HG03045 (cell line): ENCODE measurements around the gene PDE5A.
"Not testable (repeated sequence)": the region's sequence is repeated elsewhere in the genome, so short reads cannot be mapped to it uniquely, and the experiment has no call there.

Source experiments
- ATAC-seq: cut with Tn5 transposase; IDR thresholded peaks from one replicate; pipeline ENCODE4 v1.9.1; 2021; ENCODE audit warnings: mild to moderate bottlenecking, moderate library complexity; ENCODE audit not compliant: unreplicated experiment

Gene PDE5A

DNA sequence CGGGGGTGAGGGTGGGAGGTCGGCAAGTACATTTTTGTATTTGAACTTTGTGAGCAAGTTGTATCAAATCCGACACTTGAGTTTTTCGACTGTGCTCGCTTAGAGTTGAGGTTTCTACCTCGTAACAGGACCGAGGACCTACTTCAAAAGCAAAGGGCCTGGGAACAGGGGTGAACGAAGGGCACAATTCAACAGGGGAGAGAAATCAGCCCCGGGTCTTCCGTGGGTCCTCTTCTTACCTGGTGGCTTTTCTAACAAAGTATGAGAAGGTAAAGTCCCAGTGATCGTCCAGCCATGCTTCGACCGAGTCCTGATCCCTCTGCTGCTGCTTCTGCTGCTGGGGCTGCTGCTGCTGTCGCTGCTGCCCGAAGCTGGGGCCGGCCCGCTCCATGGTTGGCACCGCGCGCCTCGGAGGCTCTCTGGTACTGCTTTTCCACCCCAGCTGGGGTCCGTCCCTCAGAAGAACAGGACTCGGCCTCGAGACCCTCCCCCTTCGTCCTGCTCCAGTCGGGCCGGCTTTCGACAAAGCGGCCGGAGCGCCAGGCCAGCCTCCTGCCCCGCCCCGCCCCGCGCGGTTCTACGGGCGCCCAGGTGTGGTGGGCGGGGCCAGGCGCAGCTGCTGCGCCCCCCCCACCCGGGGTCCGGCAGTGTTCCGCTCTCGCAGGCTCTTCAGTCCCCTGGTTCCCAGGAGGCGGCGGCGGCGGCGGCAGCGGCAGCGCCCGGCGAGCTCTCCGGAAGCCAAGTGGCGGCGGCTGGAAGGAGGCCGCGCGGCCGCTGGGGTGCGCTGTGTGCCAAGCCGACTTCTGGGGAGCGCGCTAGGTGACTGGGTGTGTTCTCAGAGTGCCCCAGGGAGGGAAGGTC is at the start of gene PDE5A:
Gene PDE5A (minus strand): TSS at position 524 of the 861 bp plus-strand sequence. CDS start 133 bp downstream, at position 391.
- ATAC-seq, result peak; percentile 89

DNA sequence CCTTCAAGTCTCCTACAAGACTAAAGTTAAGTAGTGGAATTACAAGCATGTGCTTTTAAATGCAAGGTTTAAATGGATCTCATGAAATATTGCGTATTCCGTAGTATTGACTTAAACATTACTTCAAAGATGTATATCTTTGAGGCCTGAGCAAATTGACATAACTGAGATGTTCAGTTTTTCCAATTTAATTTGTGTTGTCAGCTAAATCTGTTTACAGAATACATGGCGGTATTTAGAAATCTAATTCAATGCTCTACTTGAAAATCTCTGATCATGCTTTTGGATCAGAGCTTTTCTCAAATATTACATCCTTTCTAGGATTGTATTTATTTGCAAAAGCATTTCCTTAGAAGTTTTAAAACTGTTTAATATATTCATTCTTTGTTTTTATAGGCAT is 47.5 kb upstream of the PDE5A start:
- no peak for ATAC-seq

DNA sequence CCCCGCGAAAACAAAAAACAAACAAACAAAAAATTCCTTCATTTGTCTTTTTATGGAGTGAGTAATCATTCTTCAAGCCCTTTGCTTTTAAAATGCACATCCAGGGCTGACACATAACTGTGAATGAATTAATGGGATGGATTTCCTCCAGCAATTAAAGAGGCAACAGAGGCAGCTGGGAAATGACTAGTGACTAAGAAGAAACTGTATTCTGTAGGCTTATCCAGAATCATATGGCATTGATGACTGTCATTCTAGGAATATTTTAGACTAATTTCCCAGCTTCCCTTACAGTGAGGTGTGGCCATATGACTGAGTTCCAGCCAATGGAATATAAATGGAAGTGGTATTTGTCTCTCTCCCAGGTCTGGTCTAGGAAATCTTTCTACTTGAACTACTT is 46.8 kb upstream of the PDE5A start:
- ATAC-seq, result no peak

DNA sequence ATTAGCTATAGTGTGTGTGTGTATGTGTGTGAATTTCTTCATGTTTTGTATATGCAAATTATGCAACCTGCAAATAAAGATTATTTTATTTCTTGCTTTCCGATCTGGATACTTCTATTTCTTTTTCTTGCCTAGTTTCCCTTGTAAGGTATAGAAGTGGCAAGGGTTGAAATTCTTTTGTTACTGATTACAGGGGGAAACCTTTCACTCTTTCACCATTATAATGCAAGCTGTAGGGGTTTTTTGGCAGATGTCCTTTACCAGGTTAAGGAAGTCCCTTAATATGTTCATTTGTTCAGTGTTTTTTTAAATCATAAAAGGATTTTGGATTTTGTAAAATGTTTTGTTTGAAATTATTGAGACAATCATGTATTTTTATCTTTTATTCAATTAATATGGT is 44.3 kb upstream of the PDE5A start:
- no peak for ATAC-seq

DNA sequence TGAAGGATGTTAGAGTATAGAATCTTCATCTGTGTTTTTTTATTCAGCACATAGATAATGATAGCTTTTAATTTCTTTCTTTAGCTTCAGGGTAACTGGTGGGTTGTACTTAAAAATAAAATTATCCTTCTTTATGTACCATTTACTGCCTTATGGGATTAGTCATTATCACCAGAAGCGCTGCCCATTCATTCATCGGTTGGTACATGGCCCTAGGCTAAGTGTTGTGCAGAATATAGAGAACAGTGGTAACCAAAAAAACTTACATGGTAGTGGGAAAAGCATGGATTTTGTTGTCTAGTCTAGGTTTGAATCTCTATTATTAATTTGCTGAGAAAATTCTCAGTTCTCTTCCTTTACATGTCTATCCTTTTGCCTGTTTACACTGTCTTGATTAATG is 43.5 kb upstream of the PDE5A start:
- no peak for ATAC-seq

DNA sequence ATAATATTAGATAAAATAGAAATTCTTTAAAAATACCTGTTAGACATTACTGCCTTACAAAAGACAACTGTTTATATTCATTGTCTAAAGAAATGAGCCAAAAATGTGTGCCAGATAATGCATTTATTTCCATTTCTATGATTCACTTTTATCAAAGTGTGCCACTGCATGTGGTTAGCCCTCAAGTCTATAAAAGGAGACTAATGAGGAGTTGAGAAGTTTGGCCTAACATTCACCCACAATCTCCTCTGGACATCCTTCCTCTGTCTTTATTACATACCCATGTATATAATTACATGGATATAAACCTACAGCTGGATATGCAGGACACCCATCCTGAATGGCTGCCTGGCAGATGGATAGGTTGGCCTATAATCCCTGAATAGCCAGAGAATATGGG is 42.6 kb upstream of the PDE5A start:
- no peak for ATAC-seq

DNA sequence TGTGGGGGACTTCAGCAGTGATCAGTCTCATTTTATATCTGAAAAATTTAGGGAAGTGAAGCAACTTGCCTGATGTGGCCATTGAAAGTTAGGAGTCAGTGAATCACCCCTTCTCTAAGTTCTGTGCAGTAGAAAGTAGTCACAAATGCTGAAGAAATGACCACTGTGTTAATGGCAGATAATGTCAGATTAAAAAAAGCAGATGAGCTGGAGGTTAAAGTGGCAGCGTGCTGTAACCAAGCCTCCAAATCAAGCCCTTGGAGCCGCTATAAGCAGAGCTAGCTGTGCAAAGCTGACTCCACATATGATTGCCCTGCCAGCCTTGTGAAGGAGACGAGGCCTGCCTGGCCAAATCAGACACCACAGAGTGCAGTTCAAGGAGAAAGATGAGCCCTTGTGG is 39.2 kb upstream of the PDE5A start:
- ATAC-seq, result no peak

DNA sequence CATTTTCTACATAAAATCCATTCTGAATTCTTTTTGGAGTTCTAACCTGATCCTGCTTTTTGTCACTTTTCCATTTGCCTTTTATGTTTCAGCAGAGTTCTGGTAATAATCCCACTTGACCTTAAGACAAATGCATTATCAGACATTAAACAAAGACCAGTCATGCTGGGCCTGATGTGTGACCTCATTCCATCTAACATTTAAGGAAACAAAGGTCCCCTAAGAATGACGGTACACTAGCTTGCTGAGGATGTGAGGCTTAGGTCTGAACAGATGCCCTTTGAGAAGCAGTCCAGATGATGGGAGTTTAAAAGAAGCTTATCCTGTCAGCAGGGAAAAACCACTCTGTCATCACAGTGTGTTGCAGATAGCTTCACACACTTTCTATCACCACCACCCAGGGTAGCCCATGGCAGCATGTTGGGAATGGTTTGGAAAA is 38.1 kb upstream of the PDE5A start:
- ATAC-seq, result no peak

DNA sequence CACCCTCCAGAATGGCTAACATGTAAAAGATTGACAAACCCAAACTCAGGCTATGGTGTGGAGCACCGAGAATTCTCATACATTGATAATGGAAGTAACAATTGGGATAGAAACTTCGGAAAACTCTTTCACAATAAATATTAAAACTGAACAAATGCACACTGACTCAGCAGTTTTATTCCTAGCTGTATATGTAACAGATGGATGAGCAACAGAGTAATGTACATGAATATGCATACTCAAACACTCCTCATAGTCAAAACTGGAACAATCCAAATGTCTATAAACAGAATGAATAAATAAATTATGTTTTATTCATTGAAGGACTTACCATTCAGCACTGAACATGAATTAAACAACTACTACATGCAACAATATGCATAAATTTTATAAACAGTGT is 37.1 kb upstream of the PDE5A start:
- ATAC-seq, result no peak

DNA sequence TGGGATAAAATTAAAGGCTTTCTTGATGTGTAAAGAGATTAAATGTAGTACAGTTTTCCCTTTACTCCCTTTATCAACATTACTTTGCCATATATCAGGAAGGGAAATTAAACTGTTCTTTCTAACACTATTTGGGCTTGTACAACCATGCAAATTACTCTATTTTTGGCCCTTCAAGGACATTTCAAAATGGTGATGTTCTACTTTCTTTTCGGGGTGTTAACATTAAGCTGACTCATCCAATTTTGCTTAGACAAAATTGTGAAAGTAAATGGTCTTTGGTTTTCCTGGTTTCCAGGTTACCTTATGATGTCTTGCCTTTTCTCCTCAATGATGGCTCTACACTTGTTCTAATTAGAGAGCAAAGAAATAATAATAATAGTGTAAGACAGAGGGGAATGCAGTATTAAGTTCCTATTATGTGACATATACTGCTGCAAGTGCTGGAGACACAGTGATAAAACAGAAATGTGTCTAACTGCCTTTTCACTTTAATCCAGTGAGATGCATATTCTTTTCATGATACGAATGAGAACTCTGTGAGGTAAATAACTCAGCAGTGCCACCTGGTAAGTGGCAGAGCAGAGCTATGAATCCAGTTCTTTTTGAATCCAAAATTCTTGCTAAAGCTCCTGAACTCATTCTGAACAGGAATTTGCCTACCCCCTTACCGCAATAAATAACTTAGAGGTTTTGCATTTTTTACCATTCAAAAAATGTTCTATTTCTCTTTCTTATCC is 35.7 kb upstream of the PDE5A start:
- no peak for ATAC-seq

DNA sequence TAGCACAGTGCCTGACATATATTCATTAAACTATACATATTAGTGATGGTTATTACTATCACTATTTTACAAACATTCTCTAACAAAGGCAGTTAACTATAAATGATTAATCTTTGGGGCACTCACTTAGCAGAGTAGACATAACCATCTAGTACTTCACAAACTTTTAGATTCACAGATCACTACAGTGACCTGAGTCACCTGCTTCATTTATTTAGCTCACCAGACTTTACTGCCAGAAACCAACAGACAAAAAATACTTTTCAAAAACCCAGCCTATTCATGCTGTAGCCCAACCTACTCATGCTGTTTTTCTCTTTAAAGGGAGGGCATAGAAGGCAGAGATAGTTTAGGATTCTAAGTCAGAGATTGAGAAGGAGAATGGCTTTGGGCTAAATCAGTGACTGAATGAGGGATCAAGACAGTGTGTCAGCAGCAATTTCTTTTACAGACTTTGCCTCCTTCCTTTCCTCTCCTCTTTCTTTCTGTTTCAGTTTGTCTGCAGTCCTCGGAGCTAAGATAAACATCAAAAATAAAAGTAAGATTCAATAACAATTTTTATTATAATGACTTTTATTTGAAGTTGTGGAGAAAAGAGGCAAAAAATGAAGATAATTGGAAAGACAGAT is 34.7 kb upstream of the PDE5A start:
- no peak for ATAC-seq

DNA sequence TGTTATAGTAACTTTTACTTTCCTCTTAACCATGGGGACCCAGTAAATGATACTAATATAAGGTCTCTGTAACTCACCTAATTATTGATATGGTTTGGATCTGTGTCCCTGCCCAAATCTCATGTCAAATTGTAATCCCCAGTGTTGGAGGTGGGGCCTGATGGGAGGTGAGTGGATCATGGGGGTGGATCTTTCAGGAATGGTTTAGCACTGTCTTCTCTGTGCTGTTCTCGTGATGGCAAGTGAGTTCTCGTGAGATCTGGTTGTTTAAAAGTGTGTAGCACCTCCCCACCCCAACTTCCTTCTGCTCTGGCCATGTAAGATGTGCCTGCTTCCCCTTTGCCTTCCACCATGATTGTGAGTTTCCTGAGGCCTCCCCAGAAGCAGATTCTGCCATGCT is 34.0 kb upstream of the PDE5A start:
- not testable (repeated sequence) for ATAC-seq

DNA sequence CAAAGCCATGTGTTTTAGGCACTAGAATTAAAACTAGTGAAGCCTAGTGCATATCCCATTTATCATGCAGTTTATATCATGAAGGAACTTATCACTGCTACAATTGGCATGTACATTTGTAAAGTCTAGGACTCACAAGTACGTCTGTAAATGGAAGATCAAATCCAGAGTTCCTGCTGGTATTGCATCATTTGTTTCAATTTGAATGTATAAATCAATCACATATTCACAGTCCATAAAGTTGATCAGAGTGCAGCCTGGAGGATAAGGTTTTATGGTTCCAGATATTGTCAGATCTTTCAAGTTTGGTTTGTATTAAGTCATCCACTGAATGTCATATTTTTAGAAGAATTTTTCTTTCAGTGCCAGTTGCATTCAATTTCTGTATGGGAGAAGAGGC is 32.6 kb upstream of the PDE5A start:
- ATAC-seq, result no peak

DNA sequence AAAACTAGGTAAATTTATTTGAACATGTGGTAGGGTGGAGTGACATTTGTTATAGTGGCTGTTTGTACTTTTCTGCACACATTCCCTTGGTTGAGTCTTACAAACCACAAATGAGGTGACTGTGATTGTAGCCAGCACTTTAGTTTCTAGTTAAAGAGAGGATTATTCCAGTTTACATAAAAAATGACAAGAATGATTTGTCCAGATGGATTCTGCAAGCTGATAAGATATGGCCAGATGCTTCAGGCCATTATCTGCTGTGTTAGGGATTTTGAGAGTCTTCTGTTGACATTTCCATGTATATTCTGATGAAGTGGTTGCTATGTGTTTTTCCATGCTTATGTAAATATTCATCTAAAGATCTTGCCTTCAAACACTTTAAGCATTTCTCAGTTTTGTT is 31.0 kb upstream of the PDE5A start:
- no peak for ATAC-seq

DNA sequence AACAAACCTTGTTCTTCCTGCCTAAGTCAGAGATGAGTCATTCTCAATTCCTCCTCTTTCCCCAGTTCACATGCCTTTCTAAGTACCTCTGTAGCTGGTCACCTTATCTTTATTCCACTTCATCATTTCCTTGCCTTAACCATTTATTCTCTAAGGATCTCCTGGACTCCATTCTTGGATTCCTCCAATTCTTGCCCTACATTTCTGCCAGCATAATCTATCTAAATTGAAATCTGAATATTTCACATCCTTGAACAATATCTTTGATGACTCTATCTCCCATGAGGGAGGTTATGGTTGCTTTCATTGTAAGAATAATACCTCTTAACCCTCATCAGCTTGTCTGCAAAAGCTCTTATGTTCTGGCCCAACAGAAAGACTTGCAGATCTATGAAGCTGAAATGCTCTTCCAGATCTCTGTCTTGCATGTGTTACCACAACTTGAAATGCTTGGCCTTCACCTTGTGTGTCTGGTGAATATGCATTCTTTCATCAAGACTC is 28.6 kb upstream of the PDE5A start:
- ATAC-seq, result no peak

DNA sequence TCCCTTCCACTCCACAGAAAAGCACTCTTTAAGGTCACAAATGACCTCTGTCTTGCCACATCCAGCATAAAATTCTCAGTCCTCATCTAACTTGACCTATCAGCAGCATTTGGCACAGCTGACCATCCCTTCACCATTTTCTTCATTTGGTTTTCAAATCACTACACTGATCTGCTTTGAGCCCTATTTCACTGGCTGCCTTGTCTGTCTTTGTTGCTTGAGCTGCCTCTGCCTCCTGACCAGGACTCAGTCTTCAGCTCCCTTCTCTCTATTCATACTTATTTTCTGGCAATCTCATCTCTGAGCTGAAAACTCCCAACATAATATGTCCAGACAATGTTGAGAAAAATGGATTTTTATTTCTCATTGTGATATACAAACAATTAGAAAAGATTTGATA is 27.7 kb upstream of the PDE5A start:
- ATAC-seq, result no peak

DNA sequence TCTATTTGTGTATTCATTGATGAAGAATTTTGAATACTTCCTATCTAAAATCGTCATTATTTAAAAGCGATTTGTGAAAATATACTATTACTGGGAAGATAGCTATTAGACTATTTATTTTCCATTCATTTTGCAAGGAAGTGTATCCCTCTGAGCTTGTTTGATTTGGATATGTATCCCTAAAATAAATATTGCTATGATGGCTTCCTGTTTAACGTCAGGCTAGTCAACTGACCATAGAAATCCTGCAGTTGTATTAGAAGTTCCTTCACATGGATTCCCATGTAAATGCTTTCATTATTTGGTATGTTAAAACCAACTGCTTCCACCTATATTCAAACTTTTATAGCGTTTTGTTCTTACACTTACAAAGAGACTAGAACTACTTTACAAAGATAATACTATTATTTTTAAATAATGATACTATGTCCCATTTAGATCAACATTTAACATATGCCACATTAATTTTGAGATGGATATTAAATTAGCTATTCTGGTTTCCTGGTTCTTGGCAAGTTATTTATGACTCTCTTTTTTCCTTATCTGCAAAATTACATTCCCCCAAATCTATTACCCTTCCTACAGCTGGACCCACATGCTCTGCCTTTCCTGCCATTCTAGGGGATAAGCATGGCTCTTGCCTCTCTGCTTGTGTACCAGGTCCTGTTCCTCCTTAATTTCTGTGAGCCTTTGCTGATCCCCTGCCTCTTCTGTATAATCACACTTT is 26.7 kb upstream of the PDE5A start:
- no peak for ATAC-seq

DNA sequence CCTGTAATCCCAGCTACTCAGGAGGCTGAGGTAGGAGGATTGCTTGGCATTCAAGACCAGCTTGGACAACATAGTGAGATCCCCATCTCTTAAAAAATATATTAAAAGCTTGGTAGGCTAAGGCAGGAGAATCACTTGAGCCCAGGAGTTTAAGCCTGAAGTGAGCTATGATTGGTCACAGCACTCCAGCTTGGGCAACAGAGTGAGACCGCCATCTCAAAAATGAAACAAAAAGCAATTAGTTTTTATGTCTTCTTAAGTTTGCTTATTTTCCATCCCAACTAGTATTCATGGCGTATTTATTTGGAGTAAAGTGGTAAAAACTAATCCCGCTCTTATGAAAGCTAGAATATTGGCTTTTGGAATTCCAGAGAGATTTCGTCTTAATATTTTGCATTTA is 25.4 kb upstream of the PDE5A start:
- ATAC-seq, result no peak

DNA sequence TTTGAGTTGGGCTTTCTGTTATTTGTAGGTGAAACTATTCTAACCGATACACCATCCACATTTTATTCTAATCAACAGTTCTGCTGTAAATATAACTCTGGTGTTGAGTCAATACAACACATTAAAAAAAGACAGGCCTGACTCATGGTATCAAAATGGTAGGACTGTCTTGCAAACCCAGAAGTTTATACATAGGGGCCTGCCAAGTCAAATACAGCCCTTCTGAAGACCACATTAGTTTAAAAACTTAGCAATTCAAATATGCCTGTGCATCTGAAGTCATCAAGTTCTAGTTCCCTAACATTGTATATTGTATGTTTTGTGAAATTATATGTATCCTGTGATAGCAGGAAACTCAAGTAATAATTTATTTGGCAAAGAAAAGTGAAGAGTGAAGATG is 24.4 kb upstream of the PDE5A start:
- no peak for ATAC-seq

DNA sequence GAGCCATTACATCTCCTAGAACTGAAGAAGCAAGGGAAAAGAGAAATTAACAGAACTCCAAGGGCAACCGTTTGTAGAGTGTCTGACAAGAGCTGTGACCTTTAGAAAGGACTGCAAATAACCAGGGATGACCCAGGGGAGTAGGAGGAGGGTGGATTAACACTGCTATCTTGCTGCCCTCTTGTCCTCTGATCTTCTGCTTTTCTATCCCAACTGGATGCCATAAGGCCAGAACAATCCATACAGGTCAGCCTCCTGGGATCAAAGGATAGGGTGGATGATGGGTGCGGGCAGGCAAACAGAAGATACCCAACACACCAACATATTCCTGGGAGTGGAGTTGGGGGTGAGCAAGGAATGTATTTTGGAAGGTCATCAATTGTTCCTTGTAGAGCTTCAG is 19.8 kb upstream of the PDE5A start:
- ATAC-seq, result no peak

DNA sequence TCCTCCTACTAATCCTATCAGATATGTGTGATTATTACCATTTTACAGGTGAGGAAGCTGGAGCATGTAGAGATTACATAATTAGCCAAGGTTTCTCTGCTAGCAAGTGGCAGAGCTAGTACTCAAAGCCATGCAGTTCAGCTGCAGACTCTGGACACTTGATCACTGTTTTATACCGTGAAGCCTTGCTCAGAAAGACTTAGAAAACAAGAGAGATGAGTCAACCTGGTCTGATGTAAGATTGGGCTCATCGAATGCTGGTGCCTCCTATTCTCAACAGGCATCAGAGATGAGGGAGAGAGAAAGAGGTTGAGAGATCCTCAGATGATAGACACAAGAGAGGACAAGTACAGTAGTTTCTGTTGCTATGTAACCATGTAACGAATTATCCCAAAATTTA is 19.0 kb upstream of the PDE5A start:
- ATAC-seq, result no peak
